ENCODE measurements around the gene CYB561D2. TPM values are rescaled to one million over a fixed set of nuclear protein-coding genes. Genes with fewer than 3 reads are reported as not detected.

Gene CYB561D2
- total and polyA plus RNA-seq, 9 donors: 4.5 to 17.1 (median 9.6) TPM

- Histone ChIP-seq H3K4me3 (no peak overlapping the region), H3K9me3 (no peaks in the 10 kb centered on the region), H3K4me1 (ENCODE audit: insufficient read depth) (peaks cover 1% of the 10 kb centered on the region), H3K27me3 (no peaks in the 10 kb centered on the region), H3K27ac (no peak overlapping the region), H3K36me3 (no peaks in the 10 kb centered on the region)
- intact Hi-C loops (cut with DNase I): no loop called here
- no peak for DNase-seq
- 82 to 87% (median 86%) methylated on average over 22 of the region's 22 CpGs for WGBS, 3 donors
- TF ChIP-seq CTCF (IDR thresholded peaks at IDR 0.05): no peak
- no peak for TF ChIP-seq POLR2A (IDR thresholded peaks at IDR 0.05)
Measured at GRCh38 chr3:50388720-50389413, 38.2 kb downstream of the CYB561D2 start.

- Histone ChIP-seq H3K4me3 (no peak overlapping the region), H3K9me3 (no peaks in the 10 kb centered on the region), H3K36me3 (no peaks in the 10 kb centered on the region), H3K27me3 (no peaks in the 10 kb centered on the region), H3K27ac (no peak overlapping the region), H3K4me1 (ENCODE audit: insufficient read depth) (peaks cover 1% of the 10 kb centered on the region)
- TF ChIP-seq EP300 (IDR thresholded peaks at IDR 0.05) (no peak), CTCF (IDR thresholded peaks at IDR 0.05) (no peak), POLR2A (IDR thresholded peaks at IDR 0.05) (no peak)
- intact Hi-C loops (cut with DNase I): no loop called here
- DNase-seq: no peak
- WGBS, 3 donors: 84 to 93% (median 87%) methylated on average over 6 of the region's 6 CpGs
Measured at GRCh38 chr3:50389414-50389767, 38.7 kb downstream of the CYB561D2 start.

- Histone ChIP-seq H3K36me3 (no peaks in the 10 kb centered on the region), H3K4me1 (ENCODE audit: insufficient read depth) (peaks cover 1% of the 10 kb centered on the region), H3K4me3 (no peak overlapping the region), H3K27me3 (no peaks in the 10 kb centered on the region), H3K27ac (no peak overlapping the region), H3K9me3 (no peaks in the 10 kb centered on the region)
- TF ChIP-seq CTCF (IDR thresholded peaks at IDR 0.05) (no peak), EP300 (IDR thresholded peaks at IDR 0.05) (no peak), POLR2A (IDR thresholded peaks at IDR 0.05) (no peak)
- 58 to 63% (median 61%) methylated on average over 12 of the region's 12 CpGs for WGBS, 3 donors
- peak in 4 of 5 donors; percentile 30 to 60 (median 48) for DNase-seq
- intact Hi-C loops (cut with DNase I): no loop called here
Measured at GRCh38 chr3:50390508-50391224, 40.0 kb downstream of the CYB561D2 start.

GRCh38 chr3:50392101-50392715, 41.5 kb downstream of the CYB561D2 start:
- no peaks in the 10 kb centered on the region for H3K9me3 ChIP-seq
- H3K4me3 ChIP-seq: no peak overlapping the region
- no peak for DNase-seq
- WGBS, 3 donors: 75 to 86% (median 86%) methylated on average over 5 of the region's 5 CpGs
- intact Hi-C loops (cut with DNase I): no loop called here
- no peaks in the 10 kb centered on the region for H3K36me3 ChIP-seq
- no peak for TF ChIP-seq CTCF (IDR thresholded peaks at IDR 0.05)
- TF ChIP-seq POLR2A (IDR thresholded peaks at IDR 0.05): no peak
- no peak for TF ChIP-seq EP300 (IDR thresholded peaks at IDR 0.05)
- peaks cover 1% of the 10 kb centered on the region for H3K4me1 ChIP-seq (ENCODE audit: insufficient read depth)
- no peak overlapping the region for H3K27ac ChIP-seq
- H3K27me3 ChIP-seq: no peaks in the 10 kb centered on the region

Measured in ovary (tissue), 9 donors.